ENCODE data around the gene LTBP3.

- TF ChIP-seq, protein P1, sequence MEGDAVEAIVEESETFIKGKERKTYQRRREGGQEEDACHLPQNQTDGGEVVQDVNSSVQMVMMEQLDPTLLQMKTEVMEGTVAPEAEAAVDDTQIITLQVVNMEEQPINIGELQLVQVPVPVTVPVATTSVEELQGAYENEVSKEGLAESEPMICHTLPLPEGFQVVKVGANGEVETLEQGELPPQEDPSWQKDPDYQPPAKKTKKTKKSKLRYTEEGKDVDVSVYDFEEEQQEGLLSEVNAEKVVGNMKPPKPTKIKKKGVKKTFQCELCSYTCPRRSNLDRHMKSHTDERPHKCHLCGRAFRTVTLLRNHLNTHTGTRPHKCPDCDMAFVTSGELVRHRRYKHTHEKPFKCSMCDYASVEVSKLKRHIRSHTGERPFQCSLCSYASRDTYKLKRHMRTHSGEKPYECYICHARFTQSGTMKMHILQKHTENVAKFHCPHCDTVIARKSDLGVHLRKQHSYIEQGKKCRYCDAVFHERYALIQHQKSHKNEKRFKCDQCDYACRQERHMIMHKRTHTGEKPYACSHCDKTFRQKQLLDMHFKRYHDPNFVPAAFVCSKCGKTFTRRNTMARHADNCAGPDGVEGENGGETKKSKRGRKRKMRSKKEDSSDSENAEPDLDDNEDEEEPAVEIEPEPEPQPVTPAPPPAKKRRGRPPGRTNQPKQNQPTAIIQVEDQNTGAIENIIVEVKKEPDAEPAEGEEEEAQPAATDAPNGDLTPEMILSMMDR (IDR thresholded peaks at IDR 0.05 in 8 of 11, conservative IDR thresholded peaks at IDR 0.05 in 3 of 11), result no peak
- no peak for TF ChIP-seq POLR2A (IDR thresholded peaks at IDR 0.05)
Measured at GRCh38 chr11:65586247-65586630, 28.1 kb upstream of the LTBP3 start.

Data from spleen (tissue), 7 donors.